MCF 10A (cell line): ENCODE results near the gene AGAP1. TPM values are rescaled to one million over a fixed set of nuclear protein-coding genes. Genes with fewer than 3 reads are reported as not detected.

Experiments used
- BruUV-seq: library from RNA; stranded (reverse); fragments of 400-500 nt; replicated peaks from 2 replicates; lab custom pipeline; 2021; lab: Mats Ljungman, UMichigan
- CTCF ChIA-PET: fragments of 300-600 bp; sonication (Branson Sonifier 250); formaldehyde crosslinking; extraction: SDS; loops from one replicate; lab custom pipeline; 2021; ENCODE audit warnings: antibody characterized with exemption, inconsistent platforms; lab: Yijun Ruan, JAX
- POLR2A ChIA-PET: fragments of 300-600, 350-650 bp; sonication (Branson Sonifier 250); formaldehyde crosslinking; extraction: SDS; loops from one replicate; lab custom pipeline; 2020; ENCODE audit warnings: antibody characterized with exemption, inconsistent platforms; lab: Yijun Ruan, JAX
- DNase-seq: peaks from one replicate; pipeline ENCODE4 v3.0.0-alpha.2; 2018; ENCODE audit not compliant: unreplicated experiment
- H3K27ac Mint-ChIP-seq: one replicate; pipeline ENCODE4 v1.8.0; 2022; ENCODE audit warnings: mild to moderate bottlenecking, low read depth, mixed read lengths; ENCODE audit not compliant: unreplicated experiment
- H3K27me3 Mint-ChIP-seq: one replicate; pipeline ENCODE4 v1.8.0; 2022; ENCODE audit warnings: mixed read lengths; ENCODE audit not compliant: insufficient read depth, unreplicated experiment
- H3K36me3 Mint-ChIP-seq: one replicate; pipeline ENCODE4 v1.8.0; 2022; ENCODE audit warnings: mild to moderate bottlenecking, moderate library complexity, mixed read lengths; ENCODE audit not compliant: insufficient read depth, unreplicated experiment
- H3K4me1 Mint-ChIP-seq: one replicate; pipeline ENCODE4 v1.8.0; 2022; ENCODE audit warnings: mixed read lengths; ENCODE audit not compliant: insufficient read depth, unreplicated experiment
- H3K4me3 Mint-ChIP-seq: one replicate; pipeline ENCODE4 v1.8.0; 2022; ENCODE audit warnings: mild to moderate bottlenecking, moderate library complexity, mixed read lengths; ENCODE audit not compliant: unreplicated experiment
- H3K9me3 Mint-ChIP-seq: one replicate; pipeline ENCODE4 v1.8.0; 2022; ENCODE audit warnings: mixed read lengths; ENCODE audit not compliant: unreplicated experiment
- CTCF ChIP-seq: fragments of 200-600 bp; IDR thresholded peaks from one replicate; pipeline ENCODE4 v1.8.0; 2022; ENCODE audit warnings: antibody characterized with exemption, mild to moderate bottlenecking; ENCODE audit not compliant: unreplicated experiment
- intact Hi-C: fragments of 100-400 bp; cut with micrococcal nuclease; formaldehyde crosslinking; loops from 2 replicates; pipeline ENCODE4 v1.14.1; 2022
- total RNA-seq: library from RNA; stranded (reverse); gene quantifications from 2 replicates; pipeline ENCODE4 v1.2.3, GENCODE V29; 2022

AGAP1 gene
- total RNA-seq, 1 experiment from 2014 or later, result 41.3 TPM

GRCh38 chr2:236001854-236002253 lies 508.0 kb downstream of the AGAP1 start:
- TF ChIP-seq CTCF, result no peak
- no peak overlapping the region for H3K4me3 Mint-ChIP-seq
- CTCF ChIA-PET, result interaction anchor here (0.6 to 1.0 kb wide), 3 partner anchors 20 to 136 kb away, joined by 3 read pairs; no protein-coding TSS in a partner anchor
- no TSS peak for BruUV-seq
- no peak for DNase-seq
- H3K9me3 Mint-ChIP-seq, result no peaks in the 10 kb centered on the region
- H3K27me3 Mint-ChIP-seq, result no peaks in the 10 kb centered on the region
- POLR2A ChIA-PET, result no interaction called here
- no peaks in the 10 kb centered on the region for H3K4me1 Mint-ChIP-seq
- peaks cover 16% of the 10 kb centered on the region for H3K36me3 Mint-ChIP-seq
- intact Hi-C loops, result no loop called here
- no peak overlapping the region for H3K27ac Mint-ChIP-seq

GRCh38 chr2:236008006-236008405 lies 514.2 kb downstream of the AGAP1 start:
- no TSS peak for BruUV-seq
- TF ChIP-seq CTCF, result no peak
- Mint-ChIP-seq H3K27ac (no peak overlapping the region), H3K4me1 (no peaks in the 10 kb centered on the region), H3K36me3 (peaks cover 4% of the 10 kb centered on the region), H3K27me3 (no peaks in the 10 kb centered on the region), H3K9me3 (no peaks in the 10 kb centered on the region), H3K4me3 (no peak overlapping the region)
- no peak for DNase-seq
- ChIA-PET POLR2A (no interaction called here), CTCF (no interaction called here)
- intact Hi-C loops, result no loop called here

- H3K4me1 Mint-ChIP-seq, result no peaks in the 10 kb centered on the region
- no peak overlapping the region for H3K27ac Mint-ChIP-seq
- BruUV-seq, result no TSS peak
- no peak overlapping the region for H3K4me3 Mint-ChIP-seq
- POLR2A ChIA-PET, result no interaction called here
- peaks cover 4% of the 10 kb centered on the region for H3K36me3 Mint-ChIP-seq
- CTCF ChIA-PET, result no interaction called here
- no peak for TF ChIP-seq CTCF
- intact Hi-C loops, result no loop called here
- no peaks in the 10 kb centered on the region for H3K9me3 Mint-ChIP-seq
- no peak for DNase-seq
- H3K27me3 Mint-ChIP-seq, result no peaks in the 10 kb centered on the region
Measured at GRCh38 chr2:236008857-236009256, 515.0 kb downstream of the AGAP1 start.

- DNase-seq, result no peak
- peaks cover 11% of the 10 kb centered on the region for H3K36me3 Mint-ChIP-seq
- intact Hi-C loops, result no loop called here
- BruUV-seq, result no TSS peak
- H3K9me3 Mint-ChIP-seq, result no peaks in the 10 kb centered on the region
- no peaks in the 10 kb centered on the region for H3K4me1 Mint-ChIP-seq
- no peak for TF ChIP-seq CTCF
- ChIA-PET POLR2A (no interaction called here), CTCF (no interaction called here)
- H3K4me3 Mint-ChIP-seq, result no peak overlapping the region
- no peak overlapping the region for H3K27ac Mint-ChIP-seq
- H3K27me3 Mint-ChIP-seq, result no peaks in the 10 kb centered on the region
Measured at GRCh38 chr2:236010920-236011685, 517.3 kb downstream of the AGAP1 start.
